NCI-H1105 (cell line): ENCODE measurements around the gene ARHGAP21.

Experiments
- DNase-seq: peaks from one replicate; lab custom pipeline; 2025; lab: John Stamatoyannopoulos, UW

The ARHGAP21 gene

DNA sequence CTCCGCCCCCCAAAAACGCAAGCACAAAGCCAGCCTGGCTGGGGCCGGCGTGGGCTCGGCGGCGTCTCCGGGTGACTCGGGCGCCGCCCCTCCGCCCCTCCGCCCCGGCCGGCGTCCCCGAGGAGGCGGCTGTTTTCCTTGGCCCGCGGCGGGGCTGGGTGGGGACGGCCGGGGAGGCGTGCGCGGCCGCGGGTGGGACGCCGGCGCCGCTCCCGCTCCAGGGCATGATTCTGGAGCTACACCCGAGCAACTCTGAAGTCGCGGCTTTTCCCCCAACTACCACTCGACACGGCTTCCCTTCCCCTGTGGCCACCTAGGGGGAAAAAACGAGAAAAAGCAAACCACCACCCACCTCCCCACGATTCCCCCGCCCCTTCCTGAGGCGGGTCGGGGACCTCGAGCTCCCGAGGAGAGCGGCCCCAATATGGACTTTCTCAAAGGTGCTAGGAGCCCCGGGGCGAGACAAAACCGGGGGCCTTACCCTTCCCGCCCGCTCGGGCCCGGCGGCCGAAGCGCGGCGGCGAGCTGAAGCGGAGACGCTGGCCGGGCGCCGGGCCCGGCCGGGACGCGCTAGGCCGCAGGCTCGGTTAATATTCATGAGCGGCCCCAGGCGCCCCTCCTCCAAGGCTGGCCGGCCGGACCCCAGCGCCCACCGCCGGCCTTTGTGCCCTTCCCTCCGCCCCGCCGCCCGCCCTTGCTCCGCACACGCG is 856 bp downstream of the ARHGAP21 start:
- no peak for DNase-seq

DNA sequence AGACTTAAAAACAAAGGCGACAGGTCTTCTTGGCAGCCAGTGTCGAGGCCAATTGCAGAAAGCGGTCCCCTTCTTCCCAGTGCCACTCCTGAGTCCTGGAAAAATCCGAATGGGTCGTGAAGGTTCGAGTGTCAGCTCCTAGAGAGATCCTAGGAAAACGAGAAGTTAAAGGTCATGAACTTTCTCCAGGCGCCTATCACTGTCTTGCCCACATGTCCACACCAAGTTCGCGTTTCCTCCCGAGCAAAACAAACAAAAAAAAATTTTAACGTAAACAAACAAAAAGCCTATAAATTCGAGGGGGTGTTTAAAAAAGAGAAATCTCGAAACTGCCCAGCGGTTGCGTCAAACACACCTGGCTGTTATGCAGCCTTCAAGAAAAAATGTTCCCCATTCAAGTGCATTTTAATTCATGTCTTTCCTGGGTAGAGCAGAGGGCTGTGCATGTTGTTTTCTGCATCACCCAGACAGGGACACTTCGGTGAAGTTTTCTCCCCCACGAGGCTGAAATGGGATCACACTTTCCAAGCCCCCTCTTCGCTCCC is 1.5 kb downstream of the ARHGAP21 start:
- DNase-seq: no peak

DNA sequence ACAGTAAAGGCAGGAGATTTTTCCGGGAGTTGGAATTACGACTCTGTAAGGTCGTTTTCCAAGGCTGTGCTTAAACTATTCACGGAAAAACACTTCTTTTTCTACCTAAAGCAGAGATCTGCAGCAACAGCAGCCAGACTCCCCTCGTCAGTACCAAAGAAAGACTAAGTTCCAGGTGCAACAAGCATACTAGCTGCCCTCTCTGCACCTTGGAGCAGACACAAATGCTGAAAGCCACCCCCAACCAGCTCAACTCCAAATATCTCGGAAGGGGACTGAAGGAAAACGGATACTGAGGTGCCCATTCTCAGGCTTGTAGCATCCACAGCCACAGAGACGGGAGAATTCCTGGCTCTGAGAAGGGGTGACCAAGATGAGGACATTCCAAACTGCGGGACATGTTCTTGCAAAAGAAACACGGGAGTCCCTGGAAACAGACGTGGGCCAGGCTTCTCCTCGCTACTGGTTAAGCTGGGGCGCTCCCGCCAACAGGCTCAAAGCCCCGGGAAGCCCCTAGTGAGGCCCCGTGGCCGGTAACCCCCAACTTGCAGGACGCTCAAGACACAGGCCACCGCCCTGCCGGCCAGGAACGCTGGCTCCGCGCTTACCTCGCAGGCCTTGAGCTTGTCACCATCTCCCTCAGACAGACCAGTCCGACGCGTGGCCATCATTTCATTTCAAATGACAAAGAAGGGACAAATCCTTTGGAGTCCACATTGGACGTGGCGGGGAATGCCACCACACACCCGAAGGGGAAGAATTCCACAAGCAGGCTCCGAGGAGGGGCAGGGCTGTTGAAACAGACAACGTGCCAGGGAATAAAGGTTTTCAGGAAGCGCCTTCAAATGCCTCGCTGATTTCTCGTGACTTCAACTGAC is 2.2 kb downstream of the ARHGAP21 start:
- no peak for DNase-seq

DNA sequence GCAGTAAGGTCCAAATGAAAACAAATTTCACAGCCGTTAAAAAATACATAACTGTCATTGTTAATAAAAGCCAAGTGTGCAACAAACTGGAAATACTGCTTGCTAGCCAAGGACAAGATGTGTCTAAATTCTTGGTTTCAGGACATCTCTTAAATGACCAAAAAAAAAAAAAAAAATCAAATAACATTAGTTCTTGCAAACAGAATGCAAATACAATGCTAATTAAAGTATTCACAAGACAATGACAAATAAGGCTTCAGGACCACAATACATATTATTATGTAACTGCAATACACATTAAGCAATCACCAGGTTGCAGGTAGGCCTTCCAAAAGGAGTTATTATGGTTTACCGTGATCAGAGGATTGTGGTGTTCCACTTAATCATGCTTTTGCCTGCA is 3.6 kb downstream of the ARHGAP21 start:
- DNase-seq: no peak

DNA sequence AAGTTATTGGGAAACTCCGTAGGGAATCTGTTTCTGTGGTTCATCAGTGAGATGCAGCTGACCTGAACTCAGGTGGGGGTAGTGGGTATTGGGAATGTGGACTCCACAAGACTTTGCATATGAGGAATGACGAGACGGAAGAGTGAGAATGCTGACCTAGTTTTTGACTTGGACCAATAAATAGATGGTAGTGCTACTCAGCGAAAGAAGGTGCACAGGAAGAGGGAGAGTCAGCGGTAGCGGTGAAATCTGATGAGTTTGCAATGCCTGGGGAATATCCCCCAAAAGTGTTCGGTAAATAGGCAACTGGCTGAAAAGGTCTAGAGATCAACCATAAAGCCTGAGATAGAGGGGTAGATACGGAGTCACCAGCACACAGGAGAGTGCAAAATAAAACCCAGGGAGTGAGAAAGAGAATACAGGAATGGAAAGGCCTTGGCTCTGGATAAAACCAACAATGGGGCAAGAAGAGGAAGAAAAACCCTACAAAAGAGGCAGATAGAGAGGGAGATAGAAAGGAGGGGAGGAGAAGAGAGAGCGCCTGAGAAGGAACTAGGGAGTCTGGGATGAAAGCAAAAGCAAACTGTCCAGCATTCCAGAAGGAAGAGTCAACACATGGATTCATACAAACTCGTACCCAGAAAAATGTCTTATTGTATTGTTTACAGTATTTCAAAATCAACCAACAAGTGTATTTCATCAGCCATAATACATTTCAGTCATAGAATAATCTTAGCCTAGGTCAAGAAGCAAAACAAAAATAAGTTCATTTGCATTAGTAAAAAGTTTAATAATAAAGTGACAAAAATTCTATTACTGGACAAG is 5.4 kb downstream of the ARHGAP21 start:
- DNase-seq: no peak

DNA sequence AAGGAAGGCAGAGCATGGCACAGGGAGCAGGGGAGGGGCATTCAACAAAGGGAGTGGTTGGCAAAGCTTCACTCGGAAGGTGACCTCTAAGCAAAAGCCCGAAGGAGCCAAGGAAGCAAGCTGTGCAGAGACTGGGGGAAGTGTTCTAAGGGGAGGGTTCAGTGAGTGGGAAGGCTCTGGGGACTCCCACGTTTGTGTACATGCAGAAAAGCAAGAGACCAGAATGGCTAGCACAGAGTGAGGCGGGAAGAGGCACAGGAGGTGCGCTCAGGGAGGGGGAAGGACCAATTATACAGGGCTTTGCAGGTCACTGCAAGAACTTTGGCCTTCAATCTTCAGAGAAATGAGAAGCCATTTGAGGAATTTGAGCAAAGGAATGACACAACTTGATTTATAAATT is 7.4 kb downstream of the ARHGAP21 start:
- no peak for DNase-seq

DNA sequence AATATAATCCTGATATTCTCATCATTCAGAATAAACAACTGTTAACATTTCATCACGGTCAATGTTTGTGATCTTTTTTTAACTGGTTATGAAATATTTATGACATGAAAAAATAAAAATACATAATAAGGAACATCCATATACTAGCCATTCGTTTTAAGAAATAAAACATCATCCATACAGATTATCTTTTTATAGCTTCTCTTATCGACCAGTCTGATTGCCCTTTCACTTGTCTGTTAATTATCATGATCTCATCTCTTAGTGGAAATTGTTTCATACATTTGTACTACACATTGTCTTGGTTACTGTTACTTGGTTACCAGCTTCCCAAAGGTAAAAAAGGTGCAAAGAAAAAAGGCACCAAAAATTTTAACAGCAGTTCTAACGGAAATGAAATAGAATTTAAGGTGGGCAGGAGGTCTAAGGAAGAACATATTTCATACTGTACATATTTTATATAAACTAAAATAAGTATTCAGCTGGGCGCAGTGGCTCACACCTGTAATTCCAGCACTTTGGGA is 8.4 kb downstream of the ARHGAP21 start:
- no peak for DNase-seq

DNA sequence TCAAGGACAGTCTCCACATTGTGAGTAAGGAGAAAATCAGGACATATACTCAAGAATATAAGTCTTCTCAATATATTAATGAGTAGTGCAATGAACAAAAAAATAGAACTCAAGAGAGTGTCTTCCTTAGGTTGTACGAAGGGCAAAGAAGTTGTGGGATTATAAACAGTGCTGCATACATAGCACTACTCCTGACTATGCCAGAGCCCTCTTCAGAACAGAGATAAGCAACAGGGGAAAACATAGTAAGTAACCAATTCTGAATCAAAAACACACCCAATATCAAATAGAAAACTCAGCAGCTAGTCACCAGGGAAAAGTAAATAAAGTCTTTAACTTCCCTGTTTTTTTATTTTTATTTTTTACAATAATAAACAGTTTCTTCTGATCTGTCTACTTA is 10.6 kb downstream of the ARHGAP21 start:
- no peak for DNase-seq

DNA sequence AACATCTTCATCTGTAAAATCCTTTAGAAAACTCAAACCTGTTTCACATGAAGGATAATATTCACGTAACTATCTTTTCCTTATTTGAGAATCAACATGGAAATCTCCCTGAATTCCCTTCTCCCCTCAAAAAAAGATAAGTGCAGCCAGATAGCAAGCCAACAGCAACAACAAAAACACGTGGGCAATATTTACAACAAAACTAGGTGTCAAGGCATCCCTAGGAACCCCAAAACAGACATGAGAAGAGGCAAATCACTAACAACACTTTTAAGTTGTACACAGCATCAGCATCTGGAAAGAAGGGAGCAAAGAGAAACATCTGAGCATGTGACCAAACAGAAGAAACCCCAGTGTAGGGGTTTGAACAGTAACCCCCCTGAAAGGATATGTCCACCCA is 12.2 kb downstream of the ARHGAP21 start:
- no peak for DNase-seq

DNA sequence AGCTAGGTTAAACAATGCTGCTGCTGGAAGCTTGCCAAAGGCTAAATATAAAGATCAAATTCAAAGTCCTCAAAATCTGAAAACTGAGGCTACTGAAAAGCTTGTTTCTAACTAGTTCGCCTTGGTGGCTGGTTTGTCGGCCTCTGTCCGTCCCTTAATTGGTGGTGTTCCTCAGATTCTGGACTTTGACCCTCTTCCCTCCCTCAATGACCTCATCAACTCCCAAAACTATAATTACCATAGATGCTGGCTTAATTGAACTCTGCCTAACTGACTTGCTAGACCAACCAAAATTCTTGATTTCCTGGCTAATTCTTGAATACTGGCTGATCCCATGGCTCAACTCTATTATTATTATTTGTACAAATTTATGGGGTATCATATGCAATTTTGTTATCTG is 15.6 kb downstream of the ARHGAP21 start:
- no peak for DNase-seq

DNA sequence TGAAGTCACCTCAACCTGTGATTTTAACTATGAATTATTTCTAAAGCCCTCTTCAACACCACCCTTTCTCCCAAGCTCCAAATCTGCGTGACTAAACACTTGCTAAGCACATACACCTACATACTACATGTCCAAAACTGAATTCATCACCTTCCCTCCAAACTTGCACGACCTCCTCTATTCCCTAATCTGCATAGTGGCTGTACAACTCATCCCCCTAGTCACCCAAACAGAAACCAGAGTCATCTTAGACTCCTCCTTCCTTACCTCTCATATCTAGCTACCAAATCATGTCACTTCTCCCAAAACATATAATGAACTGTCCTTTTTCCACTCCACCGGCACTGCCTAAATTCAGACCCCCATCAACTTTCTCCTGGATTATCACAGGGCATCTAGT is 16.2 kb downstream of the ARHGAP21 start:
- DNase-seq: no peak

DNA sequence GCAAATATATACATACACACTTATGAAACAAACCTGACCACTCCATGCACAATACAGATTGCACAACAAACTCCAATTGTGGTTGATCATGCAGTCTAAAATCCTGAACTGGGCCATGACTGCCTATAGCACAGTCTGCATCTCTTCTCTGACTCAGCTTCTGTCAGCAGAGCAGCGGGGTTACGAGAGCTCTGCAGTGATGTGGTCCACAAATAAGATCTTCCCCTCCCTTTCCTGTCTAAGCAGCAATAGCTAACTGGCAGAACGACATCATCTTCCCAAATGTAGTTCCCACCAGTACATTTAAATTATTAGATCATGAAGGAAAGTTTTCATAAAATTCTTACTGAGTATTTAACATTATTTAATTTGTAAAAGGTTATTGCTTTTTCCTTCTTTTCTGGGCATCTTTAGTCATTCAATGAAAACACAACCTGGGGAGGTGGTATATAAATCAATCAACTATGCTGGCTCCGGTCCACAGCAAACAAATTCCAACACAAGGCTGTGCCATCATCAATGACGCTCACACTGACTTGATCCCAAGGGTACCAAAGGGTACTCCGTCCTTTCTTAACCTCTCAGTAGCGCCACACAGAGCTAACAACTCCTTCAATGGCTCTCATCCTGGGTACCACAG is 17.1 kb downstream of the ARHGAP21 start:
- DNase-seq: no peak

DNA sequence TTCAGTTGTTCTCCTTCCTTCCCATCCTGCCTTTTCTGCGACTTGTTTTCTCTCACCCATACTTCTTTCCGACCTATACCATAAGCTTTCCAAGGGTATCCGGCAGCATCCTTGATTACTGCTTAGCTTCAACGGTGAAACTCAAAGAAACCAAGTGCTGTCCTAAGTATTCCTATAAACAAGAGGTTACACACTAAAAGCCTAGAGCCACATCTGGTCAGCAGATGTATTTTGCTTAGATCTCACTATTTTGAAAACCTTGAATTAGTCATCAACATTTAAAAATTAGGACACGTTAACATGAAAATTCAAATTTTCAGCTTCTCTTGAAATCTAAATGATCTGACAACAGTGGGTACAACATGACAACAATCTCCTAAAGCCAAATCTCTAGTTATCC is 20.0 kb downstream of the ARHGAP21 start:
- no peak for DNase-seq

DNA sequence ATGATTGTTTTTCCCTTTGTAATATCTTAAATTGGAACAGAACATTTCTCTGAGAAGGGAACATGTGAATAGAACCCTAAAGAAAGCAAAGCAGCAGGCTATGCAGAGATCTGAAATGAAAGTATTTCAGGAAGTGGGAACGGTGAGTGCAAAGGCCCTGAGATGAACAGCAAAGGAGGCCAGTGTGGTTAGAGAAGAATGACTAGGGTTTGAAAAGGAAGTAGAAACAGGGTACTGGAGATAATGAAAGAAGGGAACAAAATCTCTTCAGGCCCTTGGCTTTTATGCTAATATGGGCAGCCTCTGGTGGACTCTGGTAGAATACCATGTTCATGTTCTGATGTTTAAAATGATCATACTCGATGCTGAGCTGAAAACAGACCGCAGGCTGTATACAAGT is 22.2 kb downstream of the ARHGAP21 start:
- DNase-seq: no peak

DNA sequence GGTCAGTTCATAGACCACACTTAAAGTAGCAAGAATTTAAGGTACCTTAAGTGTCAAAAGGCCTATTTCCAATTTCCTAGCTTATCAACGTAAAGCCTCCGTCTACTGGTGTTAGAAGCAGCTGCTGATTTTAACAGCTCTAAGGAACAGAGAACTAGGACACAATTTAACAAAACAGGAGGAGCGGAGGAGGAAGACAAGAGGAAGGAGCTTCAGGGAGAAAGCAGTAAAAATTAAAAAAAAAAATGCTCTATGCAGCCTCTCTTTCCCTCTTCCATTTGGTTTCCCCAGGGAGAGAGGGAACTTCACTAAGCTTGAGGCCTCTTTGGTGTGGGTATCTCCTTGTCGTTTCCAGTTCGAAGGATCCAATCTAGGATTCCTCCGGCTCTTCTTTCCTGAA is 22.7 kb downstream of the ARHGAP21 start:
- no peak for DNase-seq

DNA sequence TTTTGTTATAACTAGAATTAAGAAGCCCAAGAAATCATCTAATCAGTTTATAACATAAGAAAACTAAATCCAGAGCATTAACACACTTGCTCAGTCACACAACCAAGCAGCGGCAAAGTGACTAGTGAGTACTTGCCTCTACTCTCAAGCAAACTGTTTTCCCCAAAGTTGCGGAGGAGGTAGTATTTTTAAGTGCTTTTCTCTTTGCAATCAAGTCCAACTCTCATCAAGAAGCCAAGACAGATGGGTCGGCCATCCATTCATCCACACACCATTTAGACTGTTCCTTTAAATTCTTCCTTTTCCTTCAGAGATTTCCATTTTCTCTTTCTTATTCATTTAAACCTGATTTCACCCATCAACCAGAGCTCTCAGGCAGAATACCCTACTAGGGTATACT is 25.4 kb downstream of the ARHGAP21 start:
- DNase-seq: no peak

DNA sequence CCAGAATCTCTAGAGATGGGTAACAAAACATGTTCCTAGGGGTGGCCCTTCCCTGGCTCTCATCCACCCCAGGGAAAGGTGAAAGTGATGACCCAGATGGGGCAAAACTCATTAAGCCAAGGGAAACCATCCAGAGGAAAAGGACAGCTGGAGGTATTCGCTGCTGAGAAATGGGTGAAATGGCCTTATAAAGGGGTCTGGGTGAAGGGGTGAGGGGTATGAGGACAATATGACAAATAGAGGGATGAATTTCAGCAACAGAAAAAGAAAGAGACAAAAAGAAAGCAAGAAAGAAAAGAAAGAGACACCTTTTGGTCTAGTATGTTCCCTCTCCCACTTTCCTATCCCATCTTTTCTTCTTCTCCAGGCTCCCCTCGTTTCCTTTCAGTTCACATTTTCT is 26.6 kb downstream of the ARHGAP21 start:
- no peak for DNase-seq

DNA sequence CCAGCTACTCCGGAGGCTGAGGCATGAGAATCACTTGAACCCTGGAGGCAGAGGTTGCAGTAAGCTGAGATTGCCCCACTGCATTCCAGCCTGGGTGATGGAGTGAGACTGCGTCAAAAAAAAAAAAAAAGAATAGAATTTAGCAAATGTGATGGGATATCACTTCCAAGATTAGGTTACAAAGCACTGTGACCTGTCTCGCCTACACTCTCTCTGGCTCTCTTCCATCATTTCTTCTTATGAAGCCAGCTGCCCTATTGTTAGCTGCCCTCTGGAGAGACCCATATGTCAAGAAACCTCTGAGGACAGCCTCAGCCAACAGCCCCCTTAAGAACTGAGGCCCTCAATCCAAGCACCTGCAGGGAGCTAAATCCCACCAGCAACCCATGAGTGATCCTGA is 28.2 kb downstream of the ARHGAP21 start:
- DNase-seq: no peak

DNA sequence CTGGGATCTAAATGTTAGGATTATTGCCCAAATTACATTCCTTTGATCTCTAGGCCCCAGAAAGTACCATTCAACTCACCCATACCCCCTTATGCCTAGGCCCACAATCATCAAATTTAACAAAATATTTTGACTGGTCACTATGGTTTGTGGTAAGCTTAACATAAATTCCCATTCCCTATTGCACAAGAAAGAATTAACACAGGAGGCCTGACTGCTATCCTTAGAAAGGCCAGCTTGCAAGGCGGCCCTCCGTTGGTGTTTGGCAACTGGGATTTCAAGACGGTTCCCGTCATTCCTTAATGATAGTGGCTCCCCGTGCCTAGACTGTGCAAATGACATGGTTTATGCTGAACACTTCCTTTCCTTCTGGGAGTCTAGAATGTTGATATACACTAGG is 29.6 kb downstream of the ARHGAP21 start:
- no peak for DNase-seq

DNA sequence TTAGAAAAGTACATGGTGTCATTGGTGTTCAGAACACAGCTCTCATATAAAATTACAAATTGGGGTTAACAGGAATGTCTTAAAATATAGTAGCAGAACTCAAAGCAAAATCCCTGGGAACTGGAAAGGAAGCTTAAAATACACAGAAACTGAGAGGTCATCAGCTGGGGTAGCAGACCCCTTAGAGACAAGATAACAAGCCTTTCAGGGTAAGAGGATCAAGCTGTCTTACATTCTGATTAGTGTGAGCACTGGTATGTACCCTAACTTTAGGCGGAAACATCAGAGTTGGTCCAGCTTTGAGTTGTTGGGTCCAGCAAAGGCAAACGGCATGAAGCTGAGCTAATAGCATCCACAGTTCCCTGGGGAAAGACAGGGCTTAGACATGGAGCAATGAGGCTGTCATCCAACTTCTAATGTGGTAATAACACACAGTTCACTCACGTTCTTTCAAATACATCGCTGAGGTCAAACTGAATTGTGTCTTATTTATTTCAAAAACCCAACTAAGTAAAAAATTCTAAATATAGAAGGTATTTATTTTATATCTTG is 32.6 kb downstream of the ARHGAP21 start:
- no peak for DNase-seq

DNA sequence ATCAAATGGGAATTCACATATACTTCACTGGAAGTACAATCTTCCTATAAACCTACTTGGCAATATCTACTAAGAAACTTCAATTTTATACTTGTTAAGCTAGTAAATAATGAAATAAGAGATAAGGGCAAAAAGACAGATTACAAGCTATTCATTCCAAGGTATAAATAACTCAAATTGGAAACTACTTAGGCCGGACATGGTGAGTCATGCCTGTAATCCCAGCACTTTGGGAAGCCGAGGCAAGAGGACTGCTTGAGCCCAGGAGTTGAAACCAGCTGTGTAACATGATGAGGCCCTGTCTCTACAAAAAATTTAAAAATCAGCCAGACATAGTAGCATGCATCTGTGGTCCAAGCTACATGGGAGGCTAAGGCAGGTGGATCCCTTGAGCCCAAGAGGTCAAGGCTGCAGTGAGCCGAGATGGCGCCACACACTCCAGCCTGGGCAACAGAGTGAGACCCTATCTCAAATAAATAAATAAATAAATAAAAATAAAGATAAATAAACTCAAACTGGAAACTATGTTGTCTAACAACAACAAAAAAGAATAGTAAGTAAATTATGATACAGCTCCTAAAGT is 37.6 kb downstream of the ARHGAP21 start:
- no peak for DNase-seq
